Measurements from ENCODE around the gene TMEM88. TPM values are rescaled to one million over a fixed set of nuclear protein-coding genes. Genes with fewer than 3 reads are reported as not detected.

Gene TMEM88
- total and polyA plus RNA-seq, 2 of the 13 experiments (the other 11 are each of a cell fraction or from before 2014, with no cell fraction given): 0.31 to 0.66 TPM

- TF ChIP-seq SNAI1 (CRISPR knock-in tag; IDR thresholded peaks at IDR 0.05; ENCODE audit: borderline replicate concordance) (no peak), ZNF619 (CRISPR knock-in tag; IDR thresholded peaks at IDR 0.05) (0 out of 2 replicates have a peak, but pooled peaks have one; percentile 37), SNAPC2 (CRISPR knock-in tag; IDR thresholded peaks at IDR 0.05) (no peak), RNF2 (conservative IDR thresholded peaks at IDR 0.05; ENCODE audit: low read depth) (no peak), KLF16 (CRISPR knock-in tag; IDR thresholded peaks at IDR 0.05) (no peak), CBX5 (CRISPR knock-in tag; IDR thresholded peaks at IDR 0.05; ENCODE audit: borderline replicate concordance) (peak; percentile 16; the same call in 1 of the 2 replicates), ARID5B (CRISPR knock-in tag; IDR thresholded peaks at IDR 0.05) (peak; percentile 48), ZBTB33 (CRISPR knock-in tag; IDR thresholded peaks at IDR 0.05) (peak; percentile 98), ZBTB21 (CRISPR knock-in tag; IDR thresholded peaks at IDR 0.05) (no peak), ZNF598 (CRISPR knock-in tag; IDR thresholded peaks at IDR 0.05; ENCODE audit: borderline replicate concordance) (peak; percentile 58; the same call in 1 of the 2 replicates), TEF (CRISPR knock-in tag; IDR thresholded peaks at IDR 0.05) (no peak), POLR2A (IDR thresholded peaks at IDR 0.05; ENCODE audit: insufficient read depth in 1 of 2, low read depth in 2 of 2, low read length in 2 of 2) (peak in 1 of 2 experiments; percentile 28; a peak in 2 of 4 replicates), ZSCAN5A (CRISPR knock-in tag; IDR thresholded peaks at IDR 0.05; ENCODE audit: borderline replicate concordance) (0 out of 2 replicates have a peak, but pooled peaks have one; percentile 34), ZNF644 (CRISPR knock-in tag; IDR thresholded peaks at IDR 0.05; ENCODE audit: low read depth) (no peak), SOX13 (IDR thresholded peaks at IDR 0.05) (no peak), SOX13 (CRISPR knock-in tag; conservative IDR thresholded peaks at IDR 0.05 in 1 of 2, IDR thresholded peaks at IDR 0.05 in 1 of 2) (no peak)
These were observed 3.2 kb upstream of the TMEM88 start (continued) for GRCh38 chr17:7851438-7852261.

All from HepG2 (cell line).